GM21723 (cell line): ENCODE data around the gene MLX.

Experiments used
- ATAC-seq: cut with Tn5 transposase; IDR thresholded peaks from one replicate; pipeline ENCODE4 v1.9.1; 2021; ENCODE audit warnings: mild to moderate bottlenecking, moderate library complexity; ENCODE audit not compliant: unreplicated experiment

MLX gene

DNA sequence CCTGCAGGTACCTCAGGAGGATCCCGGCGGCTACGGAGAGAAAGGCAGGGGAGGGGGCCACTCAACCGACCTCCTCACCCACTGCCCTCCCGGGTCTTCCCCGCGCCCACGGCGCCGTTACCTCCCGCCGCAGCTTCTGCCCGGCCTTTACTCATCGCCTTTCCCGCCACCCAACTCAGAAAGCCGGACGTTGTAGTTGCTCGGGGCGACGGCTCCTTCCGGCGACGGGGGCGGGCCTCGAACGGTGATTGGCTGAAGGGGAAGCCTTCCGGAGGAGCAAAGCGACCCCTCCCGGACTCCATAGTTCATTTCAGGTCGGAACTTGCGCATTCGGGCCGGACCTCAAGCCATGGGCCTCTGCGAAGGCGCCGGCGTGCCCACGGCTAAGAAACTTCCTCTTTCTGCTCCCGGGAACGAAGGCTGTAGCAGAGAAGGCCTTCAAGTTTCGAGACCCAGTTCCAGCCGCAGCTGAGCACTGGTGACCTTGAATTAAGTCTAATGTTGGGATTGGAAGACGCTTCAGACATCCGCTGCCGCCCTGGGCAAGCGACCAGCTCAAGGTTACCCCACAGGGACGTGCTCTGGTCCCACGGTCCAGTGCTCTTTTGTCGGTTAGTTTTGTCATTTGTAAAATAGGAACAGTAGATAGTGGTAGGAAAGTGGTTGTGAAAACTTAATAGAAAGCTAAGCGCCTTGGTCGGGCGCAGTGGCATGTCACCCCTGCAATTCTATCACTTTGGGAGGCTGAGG is 10.8 kb downstream of the MLX start, which contains the start of gene PSMC3IP:
PSMC3IP (minus strand) TSS at position 198 of the 750 bp plus-strand sequence; CDS start at position 155, 43 bp downstream.
- peak; percentile 72 for ATAC-seq

DNA sequence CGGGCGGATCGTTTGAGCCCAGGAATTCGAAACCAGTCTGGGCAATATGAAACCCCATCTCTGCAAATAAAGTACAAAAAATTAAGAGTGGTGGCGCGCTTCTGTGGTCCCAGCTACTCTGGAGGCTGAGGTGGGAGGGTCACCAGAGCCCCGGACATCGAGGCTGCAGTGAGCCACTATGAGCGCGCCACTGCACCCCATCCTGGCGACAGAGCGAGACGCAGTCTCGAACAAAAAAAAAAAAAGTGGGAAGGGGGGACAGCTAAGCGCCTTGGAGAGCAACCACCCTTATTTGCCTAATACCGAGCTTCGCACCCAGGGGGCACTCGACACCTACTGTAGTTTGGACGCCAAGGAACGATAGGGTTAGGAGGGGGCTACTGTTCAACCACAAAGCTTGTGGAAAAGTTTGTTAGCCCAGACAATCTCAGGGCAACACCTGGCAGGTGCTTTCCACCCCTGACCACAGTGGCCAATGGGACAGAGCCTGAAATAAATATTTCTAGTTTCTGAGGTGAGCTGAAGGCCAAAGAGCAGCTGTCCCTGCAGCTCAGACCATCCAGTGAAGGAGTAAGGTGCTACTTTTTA is 11.5 kb downstream of the MLX start:
- ATAC-seq = peak; percentile 54

DNA sequence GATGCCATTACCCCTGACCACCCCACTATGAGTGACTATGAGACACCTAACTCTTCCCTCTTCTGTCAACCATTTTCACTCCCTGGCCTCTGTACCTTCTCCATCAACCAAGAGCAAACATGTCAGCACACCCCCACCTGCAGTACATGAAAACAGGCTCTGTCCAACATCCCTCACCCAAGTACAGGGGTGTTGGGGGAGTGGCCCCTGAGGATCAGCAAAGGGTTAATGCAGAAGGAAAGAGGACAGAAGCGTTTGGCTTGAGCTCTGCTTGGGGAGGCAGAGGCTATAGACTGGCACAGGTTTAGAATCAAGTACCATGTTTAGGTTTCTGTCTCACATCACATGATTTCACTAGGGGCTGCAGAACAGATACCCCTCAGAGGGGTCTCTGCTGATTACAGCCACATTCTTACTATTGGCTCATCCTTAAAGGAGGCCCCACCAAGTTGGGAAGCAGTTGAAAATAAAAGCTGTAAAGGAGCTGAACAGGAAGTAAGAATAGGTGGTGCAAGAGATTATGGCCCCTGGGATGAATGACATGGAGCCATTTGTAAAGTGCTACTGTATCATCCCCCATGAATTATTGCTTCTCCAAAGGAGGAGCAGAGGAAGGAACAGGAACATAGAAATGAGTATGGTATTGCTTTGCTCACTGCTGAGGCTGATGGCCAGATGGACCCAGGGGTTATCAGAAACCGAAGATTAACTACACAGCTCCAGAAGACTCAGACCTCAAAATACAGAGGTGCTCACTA is 13.1 kb downstream of the MLX start:
- ATAC-seq = no peak

DNA sequence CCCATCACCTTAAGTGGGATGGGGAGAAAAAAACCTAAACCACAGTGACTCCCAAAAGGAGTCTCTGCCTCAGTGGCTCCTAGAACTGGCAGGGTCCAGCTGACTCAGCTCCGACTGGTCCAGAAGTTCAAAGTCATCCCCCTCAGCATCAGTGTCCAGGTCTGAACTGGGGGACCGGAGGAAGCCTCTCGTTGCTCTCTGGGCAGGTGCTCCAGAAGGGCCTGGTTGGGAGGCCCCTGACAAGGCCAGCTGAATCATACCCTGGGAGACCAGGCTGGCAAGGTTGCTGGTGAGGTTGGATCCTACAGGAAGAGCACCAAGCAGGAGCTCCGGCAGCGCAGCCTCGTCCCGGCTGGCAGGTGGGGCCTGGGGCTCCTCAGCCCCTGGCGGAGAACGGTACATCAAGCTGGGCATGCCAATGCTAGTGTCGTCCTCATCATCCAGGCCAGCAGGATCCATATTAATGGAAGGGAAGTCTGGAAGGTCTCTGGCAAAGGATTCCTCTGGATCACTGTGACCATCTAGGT is 14.9 kb downstream of the MLX start:
- no peak for ATAC-seq

DNA sequence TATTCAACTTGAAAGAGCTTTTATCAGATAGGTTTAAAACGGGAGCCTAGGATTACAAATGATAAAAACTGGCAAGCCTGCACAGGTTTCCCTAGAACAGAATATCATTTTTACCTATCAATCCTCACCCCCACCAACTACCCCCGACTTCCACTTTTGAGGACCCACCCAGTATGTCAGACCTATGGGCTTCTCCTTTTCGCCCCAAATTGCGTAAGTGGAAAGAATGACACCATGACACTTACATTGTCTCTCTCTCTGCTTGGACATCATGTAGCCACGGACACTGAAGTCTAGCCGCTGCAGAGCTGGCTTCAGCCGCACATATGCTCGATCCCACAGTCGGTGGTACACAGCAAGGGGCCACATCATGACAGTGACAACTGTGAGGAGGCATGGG is 18.0 kb downstream of the MLX start:
- ATAC-seq = no peak

DNA sequence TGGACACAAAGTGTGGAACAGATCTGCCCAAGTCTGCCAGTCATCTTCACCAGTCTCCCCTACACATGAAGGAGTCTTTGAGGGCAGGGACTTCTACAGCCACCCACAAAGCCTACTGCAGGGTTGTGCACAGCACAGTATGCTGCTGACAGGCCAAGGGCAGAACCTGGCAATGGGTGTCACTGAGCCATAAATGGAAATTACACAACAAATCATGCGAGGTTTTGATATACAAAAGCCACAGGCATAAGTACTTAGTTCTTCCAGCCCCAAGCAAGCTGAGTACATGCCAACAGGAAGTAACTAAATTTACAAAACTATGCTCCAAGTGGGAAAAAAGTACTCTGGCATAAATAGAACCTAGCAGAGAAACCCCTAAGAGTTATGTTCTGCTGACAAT is 18.5 kb downstream of the MLX start:
- ATAC-seq = no peak

DNA sequence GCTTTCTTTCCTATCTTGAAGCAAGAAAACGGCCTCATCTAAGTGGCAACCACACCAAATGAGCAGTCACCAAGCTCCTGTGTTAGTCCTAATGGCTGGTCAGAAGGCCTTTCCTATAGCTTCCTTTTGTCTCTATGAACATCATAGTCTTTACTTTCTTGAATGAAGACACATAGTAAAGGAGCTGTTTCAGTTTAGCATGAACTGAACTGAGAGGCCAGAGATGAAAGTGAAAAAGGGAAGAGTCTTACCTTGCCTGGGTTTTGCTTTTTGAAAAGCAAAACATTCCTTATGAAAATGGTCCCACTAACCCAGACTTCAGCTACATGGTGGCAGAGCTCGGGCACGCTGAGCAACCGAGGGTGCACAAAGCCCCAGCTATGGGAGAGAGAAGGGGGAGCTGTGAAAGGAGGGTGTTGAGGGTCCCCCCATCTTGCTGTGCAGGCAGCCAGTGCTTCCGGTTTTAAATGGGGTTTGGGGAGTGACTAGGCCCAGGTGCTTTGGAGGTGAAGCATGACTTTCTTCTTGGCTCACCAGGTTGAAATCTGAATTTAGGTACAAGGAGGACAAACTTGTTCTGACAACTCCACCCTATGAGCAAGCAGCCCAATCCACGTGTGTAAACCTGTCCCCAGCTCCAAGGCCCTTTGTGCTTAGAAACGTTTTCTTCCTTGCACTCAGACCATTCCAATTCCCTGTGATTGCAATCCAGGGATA is 19.8 kb downstream of the MLX start:
- ATAC-seq = no peak

DNA sequence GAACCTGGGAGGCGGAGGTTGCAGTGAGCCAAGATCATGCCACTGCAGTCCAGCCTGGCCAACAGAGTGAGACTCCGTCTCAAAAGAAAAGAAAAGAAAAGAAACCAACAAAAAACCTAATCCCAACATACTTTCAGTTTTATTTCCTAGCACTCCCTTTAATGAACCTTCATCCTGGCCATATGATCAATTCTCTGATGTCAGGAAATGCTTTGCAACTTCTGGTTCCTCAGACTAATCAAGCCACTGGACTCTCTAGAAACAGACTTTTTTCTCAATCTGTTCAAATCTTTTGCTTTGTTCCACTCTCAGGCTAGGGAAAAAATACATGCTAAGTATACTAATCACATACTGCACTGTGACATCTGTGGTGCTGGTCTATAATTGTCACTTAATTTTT is 24.0 kb downstream of the MLX start:
- ATAC-seq = no peak

DNA sequence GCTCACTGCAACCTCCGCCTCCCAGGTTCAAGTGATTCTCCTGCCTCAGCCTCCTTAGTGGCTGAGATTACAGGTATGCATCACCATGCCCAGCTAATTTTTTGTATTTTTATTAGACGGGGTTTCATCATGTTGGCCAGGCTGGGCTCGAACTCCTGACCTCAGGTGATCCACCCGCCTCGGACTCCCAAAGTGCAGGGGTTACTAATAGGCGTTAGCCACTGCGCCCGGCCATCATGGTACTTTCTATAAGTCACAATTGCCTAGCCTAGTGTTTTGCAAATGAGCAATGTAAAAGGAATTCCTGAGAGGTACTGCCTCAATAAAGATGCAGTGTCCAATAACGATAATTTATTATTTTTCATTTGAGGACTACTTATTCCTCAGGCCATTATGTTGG is 24.5 kb downstream of the MLX start:
- no peak for ATAC-seq

DNA sequence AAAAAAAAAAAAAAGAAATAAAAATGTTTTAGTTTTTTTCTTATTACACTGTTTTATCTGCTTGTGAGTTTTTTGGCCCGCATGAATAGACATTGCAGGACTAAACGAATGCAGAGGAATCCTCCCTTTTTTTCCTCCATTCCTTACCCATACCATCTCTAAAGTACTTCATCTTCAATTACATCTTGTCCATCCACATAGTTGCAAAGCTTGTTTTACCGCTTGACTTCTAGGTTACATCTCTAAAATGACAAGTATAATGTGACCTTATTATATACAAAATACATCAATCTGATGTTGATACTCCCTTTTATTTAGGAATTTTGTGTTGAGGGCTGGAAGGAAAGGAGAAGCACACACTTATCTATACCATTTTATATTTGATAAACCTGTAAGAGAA is 29.5 kb downstream of the MLX start:
- no peak for ATAC-seq

DNA sequence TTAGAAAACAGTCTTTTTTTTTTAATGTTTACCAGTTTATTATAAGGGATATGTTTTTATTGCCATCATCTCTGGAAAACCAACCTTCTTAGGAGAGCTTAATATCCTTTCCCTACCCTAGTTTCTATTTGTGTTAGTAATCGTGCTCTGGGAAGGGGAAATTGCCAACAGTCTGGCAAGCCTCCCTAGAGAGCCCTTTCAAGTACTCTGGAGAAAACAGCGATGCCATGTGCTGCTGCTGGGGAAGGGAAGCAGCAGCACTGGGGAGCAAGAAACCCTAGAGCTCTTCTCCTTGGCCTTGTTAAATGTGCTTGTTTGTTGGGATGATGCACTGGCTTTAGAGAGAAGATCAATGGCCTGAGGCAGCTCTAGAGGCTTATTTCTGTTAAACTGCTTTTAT is 32.0 kb downstream of the MLX start:
- no peak for ATAC-seq

DNA sequence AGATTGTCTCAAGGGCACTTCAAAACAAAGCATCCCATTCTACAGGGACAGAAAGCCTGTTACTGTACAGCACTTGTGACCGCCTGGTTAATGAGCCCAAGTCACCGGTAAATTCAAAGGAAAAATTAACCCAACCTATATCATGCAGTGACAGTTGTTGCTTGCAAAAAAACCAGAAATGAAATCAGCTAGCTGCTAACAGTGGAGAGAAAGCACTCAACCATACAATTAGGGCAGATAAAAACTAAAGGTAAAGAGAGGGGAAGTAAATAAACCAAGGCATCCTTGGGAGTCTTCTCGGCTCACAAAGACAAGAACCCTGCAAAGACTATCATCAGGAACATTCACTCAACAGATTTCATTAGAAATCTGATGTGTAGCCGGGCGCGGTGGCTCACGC is 36.4 kb downstream of the MLX start:
- ATAC-seq = no peak

DNA sequence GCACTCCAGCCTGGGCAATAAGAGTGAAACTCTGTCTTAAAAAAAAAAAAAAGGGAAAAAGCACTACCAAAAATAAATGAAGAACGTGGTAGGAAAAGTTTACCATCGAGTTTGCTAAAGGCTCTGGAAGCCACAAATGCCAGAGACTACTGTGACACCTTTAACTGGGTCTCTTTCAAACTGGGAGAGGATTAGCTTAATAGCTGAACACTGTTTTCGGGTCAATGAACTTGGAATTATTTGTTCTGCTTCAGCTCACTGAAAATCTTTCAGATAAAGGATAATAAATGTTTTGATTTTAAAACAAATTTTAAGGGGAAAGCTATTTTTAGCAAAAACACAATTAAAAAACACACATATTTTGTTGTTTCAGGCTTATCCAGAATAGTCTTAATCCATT is 40.9 kb downstream of the MLX start:
- ATAC-seq = no peak

DNA sequence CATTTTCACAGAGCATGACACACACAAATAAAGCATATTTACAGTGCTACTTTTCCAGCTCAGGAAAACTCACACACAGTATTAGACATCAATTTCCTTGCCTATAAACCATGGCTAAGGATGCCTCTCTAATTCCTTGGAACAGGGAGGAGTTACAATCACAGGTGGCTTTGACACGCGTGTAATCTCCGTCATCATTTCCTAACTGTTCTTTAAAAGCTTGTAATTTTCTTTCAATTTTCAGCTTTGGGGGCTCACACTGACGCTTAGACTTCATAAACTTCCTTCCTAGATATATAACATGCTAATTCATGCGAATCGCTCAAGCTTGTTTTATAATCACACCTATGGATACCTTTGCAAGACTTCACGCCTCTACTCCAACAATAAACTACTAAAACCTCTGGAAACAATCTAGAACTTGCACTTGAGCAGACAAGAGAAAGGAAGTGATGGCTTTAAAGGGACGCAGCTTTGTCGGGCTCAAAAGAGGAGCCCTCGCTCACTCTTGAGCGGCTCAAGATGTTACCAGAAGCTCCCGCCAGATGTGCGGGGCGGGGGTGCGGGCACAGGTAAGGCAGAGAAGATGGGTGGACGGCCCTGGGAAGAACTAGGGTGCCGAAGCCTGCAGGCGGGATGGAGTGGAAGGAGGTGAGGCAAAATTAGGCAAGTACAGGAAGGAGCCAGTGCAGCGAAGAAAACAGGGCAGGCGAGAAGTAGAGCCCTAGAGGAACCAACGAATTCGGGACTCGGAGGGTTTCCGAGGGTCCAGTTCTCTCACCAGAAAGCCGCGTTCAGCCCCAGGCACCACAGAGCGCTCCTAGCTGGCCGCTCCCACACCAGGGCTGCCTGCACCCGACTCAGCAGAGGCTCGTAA is 41.6 kb downstream of the MLX start:
- peak; percentile 34 for ATAC-seq

DNA sequence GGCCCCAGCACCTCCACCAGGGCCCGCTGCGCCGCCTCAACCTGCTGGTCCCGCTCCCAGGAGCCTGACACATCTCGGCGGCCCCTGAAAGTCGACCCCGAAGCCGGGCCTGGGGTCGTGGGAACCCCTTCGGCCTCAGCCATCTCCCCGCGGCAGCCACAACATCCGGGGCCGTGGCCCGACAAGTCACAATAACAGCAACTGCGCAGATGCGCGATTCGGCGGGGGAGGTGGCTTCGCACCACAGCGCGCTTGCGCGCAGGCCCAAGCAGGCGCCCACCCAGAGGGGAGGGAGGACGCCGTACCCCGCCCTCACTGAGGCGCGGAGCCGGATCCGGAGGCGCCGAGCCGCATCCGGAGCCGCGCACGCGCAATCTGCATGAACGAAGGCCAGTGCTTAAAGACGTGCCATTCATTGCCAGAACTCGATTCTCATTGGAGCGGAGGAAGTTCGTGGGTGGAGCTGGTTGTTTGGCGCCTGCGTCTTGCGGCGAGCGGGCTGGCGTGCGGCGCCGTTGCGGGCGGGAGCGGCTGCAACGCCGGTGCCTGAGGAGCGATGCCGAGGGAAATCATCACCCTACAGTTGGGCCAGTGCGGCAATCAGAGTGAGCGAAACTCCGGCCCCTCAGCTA is 42.4 kb downstream of the MLX start, which contains the start of the genes RETREG3 and TUBG1:
RETREG3 (minus strand) TSS at position 193 of the 632 bp plus-strand sequence; CDS start at position 143, 50 bp downstream.
TUBG1 (plus strand) TSS at position 502 of the 632 bp plus-strand sequence; CDS start at position 557, 55 bp downstream.
- ATAC-seq = peak; percentile 79

DNA sequence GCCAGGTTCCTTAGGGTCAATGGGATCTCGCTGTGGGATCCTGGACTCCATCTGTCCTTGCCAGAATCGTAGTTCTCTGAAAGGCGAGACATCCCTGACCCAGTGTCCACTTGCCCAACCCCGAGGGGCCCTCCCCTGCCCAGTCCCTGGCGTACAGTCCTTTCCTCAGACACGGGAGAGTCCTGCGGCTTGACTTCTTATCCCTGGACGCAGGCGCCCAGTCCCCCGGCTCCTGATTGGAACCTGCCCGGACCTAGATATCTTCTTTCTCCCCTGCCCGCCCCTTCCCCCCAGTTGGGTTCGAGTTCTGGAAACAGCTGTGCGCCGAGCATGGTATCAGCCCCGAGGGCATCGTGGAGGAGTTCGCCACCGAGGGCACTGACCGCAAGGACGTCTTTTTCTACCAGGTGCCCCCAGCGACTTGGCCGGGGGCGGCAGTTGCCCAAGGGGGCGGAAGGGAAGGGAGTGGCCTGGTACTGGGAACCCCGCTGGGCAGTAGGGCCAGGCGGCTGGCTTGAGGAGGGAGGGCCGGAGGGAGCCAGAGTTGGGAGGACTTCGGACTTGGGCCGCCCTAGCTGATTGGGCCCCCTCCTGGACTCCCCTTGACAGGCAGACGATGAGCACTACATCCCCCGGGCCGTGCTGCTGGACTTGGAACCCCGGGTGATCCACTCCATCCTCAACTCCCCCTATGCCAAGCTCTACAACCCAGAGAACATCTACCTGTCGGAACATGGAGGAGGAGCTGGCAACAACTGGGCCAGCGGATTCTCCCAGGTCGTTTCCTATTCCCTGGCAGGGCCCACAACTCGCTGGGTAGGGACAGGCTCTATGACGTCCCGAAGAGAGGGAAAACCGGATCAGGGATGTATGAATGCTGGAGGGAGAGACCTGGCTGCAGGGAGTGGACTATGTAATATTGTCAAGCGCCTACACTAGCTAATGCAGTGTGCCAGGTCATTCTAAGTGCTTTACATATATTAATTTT is 43.2 kb downstream of the MLX start:
- peak; percentile 8 for ATAC-seq

DNA sequence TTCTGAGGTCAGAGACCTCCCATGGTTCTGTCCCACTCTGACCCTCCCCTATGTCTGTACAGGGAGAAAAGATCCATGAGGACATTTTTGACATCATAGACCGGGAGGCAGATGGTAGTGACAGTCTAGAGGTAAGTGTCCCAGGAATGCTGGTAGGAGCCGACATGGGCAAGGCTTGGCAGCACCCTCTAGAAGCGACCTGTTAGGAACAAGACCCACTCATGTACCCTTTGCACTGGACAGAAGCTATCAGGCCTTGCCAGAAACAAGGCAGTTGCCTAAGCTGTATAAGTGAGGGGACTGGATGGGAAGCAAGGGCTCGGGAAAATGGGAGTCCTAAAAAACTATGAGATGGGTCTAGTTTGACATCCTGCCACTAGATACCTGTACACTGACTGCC is 45.1 kb downstream of the MLX start:
- ATAC-seq = no peak

DNA sequence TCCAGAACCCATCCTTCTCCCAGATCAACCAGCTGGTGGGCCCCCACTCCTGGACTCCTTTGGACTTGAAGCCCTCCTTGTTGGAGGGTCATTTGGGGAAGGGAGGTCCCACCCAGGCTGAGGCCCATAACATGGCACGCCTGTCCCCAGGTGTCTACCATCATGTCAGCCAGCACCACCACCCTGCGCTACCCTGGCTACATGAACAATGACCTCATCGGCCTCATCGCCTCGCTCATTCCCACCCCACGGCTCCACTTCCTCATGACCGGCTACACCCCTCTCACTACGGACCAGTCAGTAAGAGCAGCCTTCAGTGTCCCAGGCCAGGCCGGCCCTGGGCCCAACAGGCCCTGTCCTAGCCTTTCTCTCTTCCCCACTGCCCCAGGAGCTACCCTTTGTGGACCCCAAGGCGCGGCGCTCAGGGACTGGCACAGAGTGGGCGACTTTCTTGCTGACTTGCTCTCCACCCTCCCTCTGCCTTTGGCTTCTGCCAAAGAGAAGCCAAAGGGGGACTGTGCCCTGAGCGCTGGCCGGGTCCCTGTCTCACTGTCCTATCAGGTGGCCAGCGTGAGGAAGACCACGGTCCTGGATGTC is 46.9 kb downstream of the MLX start:
- ATAC-seq = no peak
